CD14-positive monocyte (primary cell): ENCODE measurements around the gene IMMP2L. TPM values are rescaled to one million over a fixed set of nuclear protein-coding genes. Genes with fewer than 3 reads are reported as not detected.

Experiments
- DNase-seq, 3 donors: peaks; one replicate each; pipeline ENCODE4 v3.0.0-alpha.2; 2011 to 2022
- H2AFZ ChIP-seq: 2 replicates; pipeline ENCODE4 v1.6.0; 2012; ENCODE audit warnings: mild to moderate bottlenecking, low read depth, low read length, inconsistent platforms; ENCODE audit not compliant: insufficient read depth, poor library complexity, severe bottlenecking
- H3K27ac ChIP-seq, 2 donors: 1 replicate in 1 of 2; 2 replicates in 1 of 2; pipeline ENCODE4 v1.5.1; 2012 to 2013; ENCODE audit warnings: low read length in 2 of 2, control low read depth in 1 of 2, inconsistent platforms in 1 of 2, low read depth in 1 of 2, mild to moderate bottlenecking in 1 of 2
- H3K27me3 ChIP-seq, 2 donors: one replicate each; pipeline versions ENCODE4 v1.6.0 to v1.6.1; 2011 to 2013; ENCODE audit warnings: low read length in 2 of 2; ENCODE audit not compliant: control insufficient read depth in 2 of 2, insufficient read depth in 2 of 2
- H3K36me3 ChIP-seq, 2 donors: replicated peaks in 1 of 2; 1 replicate in 1 of 2; 2 replicates in 1 of 2; pipeline versions ENCODE4 v1.5.1 to v1.6.1; 2012 to 2013; ENCODE audit warnings: low read length in 2 of 2, control low read depth in 1 of 2, inconsistent platforms in 1 of 2, mild to moderate bottlenecking in 1 of 2; ENCODE audit not compliant: insufficient read depth in 2 of 2, control insufficient read depth in 1 of 2
- H3K4me1 ChIP-seq, 2 donors: 1 replicate in 1 of 2; 2 replicates in 1 of 2; pipeline versions ENCODE4 v1.5.1 to v1.6.1; 2012 to 2013; ENCODE audit warnings: low read length in 2 of 2, control low read depth in 1 of 2, inconsistent platforms in 1 of 2, mild to moderate bottlenecking in 1 of 2, moderate library complexity in 1 of 2; ENCODE audit not compliant: insufficient read depth in 2 of 2, control insufficient read depth in 1 of 2
- H3K4me2 ChIP-seq: replicated peaks from 2 replicates; pipeline ENCODE3; 2012; ENCODE audit warnings: low read length, moderate library complexity, mild to moderate bottlenecking; ENCODE audit not compliant: poor library complexity, severe bottlenecking; ENCODE audit errors: extremely low read depth
- H3K4me3 ChIP-seq, 3 experiments: fragments of 200-600 bp in 1 of 3; sonication (generic) in 1 of 3; replicated peaks in 1 of 3; 1 replicate in 2 of 3; 2 replicates in 1 of 3; pipeline ENCODE4 v1.5.1; 2011 to 2013; ENCODE audit warnings: low read length in 3 of 3, mild to moderate bottlenecking in 3 of 3, control low read depth in 2 of 3, low read depth in 2 of 3, inconsistent platforms in 1 of 3, moderate library complexity in 1 of 3
- H3K79me2 ChIP-seq: 2 replicates; pipeline ENCODE4 v1.6.0; 2012; ENCODE audit warnings: mild to moderate bottlenecking, control low read depth, inconsistent platforms, low read length, moderate library complexity; ENCODE audit not compliant: insufficient read depth
- H3K9ac ChIP-seq: 2 replicates; pipeline ENCODE4 v1.6.0; 2017; ENCODE audit warnings: low read length, mild to moderate bottlenecking; ENCODE audit not compliant: insufficient read depth, poor library complexity, severe bottlenecking
- H3K9me3 ChIP-seq, 2 donors: replicated peaks in 1 of 2; 1 replicate in 1 of 2; 2 replicates in 1 of 2; pipeline versions ENCODE4 v1.5.1 to v1.6.1; 2012 to 2013; ENCODE audit warnings: low read length in 2 of 2, control low read depth in 1 of 2; ENCODE audit not compliant: control insufficient read depth in 1 of 2, insufficient read depth in 1 of 2
- H4K20me1 ChIP-seq: 2 replicates; pipeline ENCODE4 v1.6.0; 2012; ENCODE audit warnings: mild to moderate bottlenecking, low read length, control low read depth, moderate library complexity; ENCODE audit not compliant: insufficient read depth
- H3K27ac Mint-ChIP-seq, 7 donors: one replicate each; pipeline ENCODE4 v1.8.0; 2020; ENCODE audit warnings: mild to moderate bottlenecking in 7 of 7, mixed read lengths in 7 of 7, moderate library complexity in 6 of 7, inconsistent platforms in 2 of 7
- H3K27me3 Mint-ChIP-seq, 3 donors: one replicate each; pipeline ENCODE4 v1.8.0; 2021 to 2022; ENCODE audit warnings: low read depth in 3 of 3, mild to moderate bottlenecking in 3 of 3, mixed read lengths in 3 of 3, moderate library complexity in 3 of 3, inconsistent platforms in 1 of 3
- H3K36me3 Mint-ChIP-seq, 2 donors: one replicate each; pipeline ENCODE4 v1.8.0; 2020; ENCODE audit warnings: mixed read lengths in 2 of 2, inconsistent platforms in 1 of 2, mild to moderate bottlenecking in 1 of 2
- H3K4me1 Mint-ChIP-seq: one replicate; pipeline ENCODE4 v1.8.0; 2020; ENCODE audit warnings: mild to moderate bottlenecking, mixed read lengths
- H3K4me3 Mint-ChIP-seq, 2 donors: one replicate each; pipeline ENCODE4 v1.8.0; 2020; ENCODE audit warnings: mild to moderate bottlenecking in 2 of 2, mixed read lengths in 2 of 2, moderate library complexity in 1 of 2
- H3K9me3 Mint-ChIP-seq, 7 donors: one replicate each; pipeline ENCODE4 v1.8.0; 2020 to 2022; ENCODE audit warnings: mixed read lengths in 7 of 7, mild to moderate bottlenecking in 6 of 7, moderate library complexity in 6 of 7, inconsistent platforms in 2 of 7
- CTCF ChIP-seq: fragments of 200-600 bp; IDR thresholded peaks from one replicate; pipeline ENCODE4 v1.8.0; 2022; ENCODE audit warnings: antibody characterized with exemption, mild to moderate bottlenecking
- WGBS: methylation state at CpG from one replicate; pipeline ENCODE4 v1.1.5; 2013; ENCODE audit warnings: missing lambda C conversion rate; ENCODE audit not compliant: insufficient coverage; 5-methylcytosine and 5-hydroxymethylcytosine counted together
- intact Hi-C, 2 donors: fragments of 100-400 bp; cut with micrococcal nuclease; formaldehyde crosslinking; loops; one replicate each; pipeline versions ENCODE4 v1.15.0 to v1.15.1; 2023
- polyA plus RNA-seq, 3 donors: library from polyadenylated mRNA; depleted of rRNA in 1 of 3; unstranded in 2 of 3; stranded (reverse) in 1 of 3; fragments of 300-500 nt in 2 of 3; fragments of >200 nt in 1 of 3; fragmentation: Illumina TruSeq in 2 of 3; gene quantifications; 1 replicate in 2 of 3; 2 replicates in 1 of 3; pipeline ENCODE4 v1.2.3, GENCODE V29; 2012 to 2021

The IMMP2L gene
- polyA plus RNA-seq, 3 donors: 1.9 to 6.4 (median 6.2) TPM

- TF ChIP-seq CTCF: no peak
- peaks cover 4 to 8% of the 10 kb centered on the region in 2 donors for H3K36me3 Mint-ChIP-seq
- no peaks in the 10 kb centered on the region for H4K20me1 ChIP-seq
- no peak overlapping the region for H3K27ac ChIP-seq
- H3K4me3 Mint-ChIP-seq: no peak overlapping the region
- H3K27me3 Mint-ChIP-seq: peaks cover 0 to 2% (median 0%) of the 10 kb centered on the region in 3 donors
- H3K9me3 ChIP-seq: no peaks in the 10 kb centered on the region
- no peaks in the 10 kb centered on the region for H3K4me1 ChIP-seq
- intact Hi-C loops: no loop called here
- H3K9me3 Mint-ChIP-seq: peaks cover 0 to 7% (median 2%) of the 10 kb centered on the region in 7 donors
- no peak overlapping the region for H3K9ac ChIP-seq
- WGBS: no CpG with 5 or more reads among the region's 2 CpGs
- no peaks in the 10 kb centered on the region for H3K4me1 Mint-ChIP-seq
- H3K79me2 ChIP-seq: no peaks in the 10 kb centered on the region
- no peak overlapping the region for H3K4me2 ChIP-seq
- no peak overlapping the region for H3K27ac Mint-ChIP-seq
- H2AFZ ChIP-seq: no peak overlapping the region
- DNase-seq: no peak
- peaks cover 0 to 2% of the 10 kb centered on the region in 2 donors for H3K36me3 ChIP-seq
- H3K27me3 ChIP-seq: no peaks in the 10 kb centered on the region
- H3K4me3 ChIP-seq: no peak overlapping the region
Measured at GRCh38 chr7:111518264-111518663, 44.0 kb downstream of the IMMP2L start.

DNA sequence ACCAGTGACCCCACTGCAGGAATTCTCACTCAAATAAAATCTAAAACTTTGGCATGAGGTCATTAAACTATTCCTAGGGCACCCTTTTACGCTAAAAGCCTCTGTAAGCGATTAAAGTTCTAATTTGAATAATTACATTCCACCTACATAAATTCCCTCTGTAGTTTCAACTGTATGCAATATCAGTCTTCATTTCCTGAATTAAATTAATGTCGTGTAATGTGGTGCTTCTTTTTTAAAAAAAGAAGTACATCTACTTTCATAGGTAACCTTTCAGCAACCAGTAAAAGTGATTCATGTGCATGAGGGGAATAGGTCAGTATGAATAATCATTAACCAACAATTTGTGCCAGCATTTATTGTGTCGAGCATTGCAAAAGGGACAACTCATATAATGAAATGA, 44.7 kb downstream of the IMMP2L start:
- H4K20me1 ChIP-seq: no peaks in the 10 kb centered on the region
- no peaks in the 10 kb centered on the region for H3K79me2 ChIP-seq
- no peak overlapping the region for H3K4me3 Mint-ChIP-seq
- no peak overlapping the region for H3K9ac ChIP-seq
- peaks cover 0 to 2% of the 10 kb centered on the region in 2 donors for H3K36me3 ChIP-seq
- no peak overlapping the region for H3K27ac ChIP-seq
- no peak overlapping the region for H3K4me3 ChIP-seq
- no peaks in the 10 kb centered on the region for H3K4me1 ChIP-seq
- no peak for TF ChIP-seq CTCF
- no peaks in the 10 kb centered on the region for H3K27me3 ChIP-seq
- no peaks in the 10 kb centered on the region for H3K4me1 Mint-ChIP-seq
- intact Hi-C loops: no loop called here
- H2AFZ ChIP-seq: no peak overlapping the region
- H3K9me3 Mint-ChIP-seq: peaks cover 0 to 7% (median 2%) of the 10 kb centered on the region in 7 donors
- H3K27ac Mint-ChIP-seq: no peak overlapping the region
- no peaks in the 10 kb centered on the region for H3K9me3 ChIP-seq
- peaks cover 4 to 8% of the 10 kb centered on the region in 2 donors for H3K36me3 Mint-ChIP-seq
- 86% methylated on average over 1 of the region's 4 CpGs for WGBS
- H3K4me2 ChIP-seq: no peak overlapping the region
- DNase-seq: no peak
- H3K27me3 Mint-ChIP-seq: peaks cover 0 to 2% (median 0%) of the 10 kb centered on the region in 3 donors
